SKM-1 (cell line): ENCODE data around the gene SLC29A1.
A peak's percentile ranks its signal among the peaks of the same experiment; 100 is the strongest.

Experiments used
- DNase-seq: peaks from one replicate; lab custom pipeline; 2025; ENCODE audit not compliant: unreplicated experiment; lab: John Stamatoyannopoulos, UW

The SLC29A1 gene

GRCh38 chr6:44264154-44265006, 41.0 kb downstream of the SLC29A1 start:
- DNase-seq: peak; percentile 77

DNA sequence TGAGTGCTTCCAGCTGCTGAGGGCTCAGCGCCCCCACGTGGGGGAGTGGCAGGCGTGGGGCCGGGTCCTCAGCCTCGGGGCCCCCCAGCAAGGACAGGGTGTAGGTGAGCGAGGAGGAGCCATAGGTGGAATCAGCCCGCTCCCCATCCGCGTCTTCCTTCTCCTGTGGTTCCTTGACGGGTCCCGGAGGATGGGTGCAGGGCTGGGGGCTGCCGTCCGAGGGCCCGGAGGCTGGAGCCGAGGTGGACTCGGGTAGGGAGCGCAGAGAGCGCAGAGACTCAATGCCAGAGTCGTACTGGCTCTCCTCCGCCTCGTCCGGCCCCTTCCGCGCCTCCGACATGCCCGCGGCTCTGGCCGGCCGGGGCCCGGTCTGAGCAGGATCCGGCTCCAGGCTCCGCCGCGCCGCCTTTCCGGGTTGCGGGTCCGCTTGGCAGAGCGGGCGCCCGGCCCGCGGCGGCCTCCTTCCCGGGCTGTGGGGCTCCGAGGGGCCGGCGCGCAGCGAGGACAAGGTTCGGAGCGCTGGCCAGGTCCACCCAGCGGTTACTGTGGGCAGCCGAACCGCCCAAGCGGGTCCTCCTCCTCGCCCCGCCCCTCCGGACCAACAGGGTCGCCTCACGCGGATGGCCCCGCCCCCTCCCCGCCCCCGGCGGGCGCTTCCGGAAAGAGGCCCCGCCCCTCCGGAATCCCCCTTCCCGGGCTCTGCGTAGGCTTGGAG, 41.8 kb downstream of the SLC29A1 start, which contains the start of gene NFKBIE:
TSS of gene NFKBIE (minus strand) at position 545 of the 715 bp plus-strand sequence. CDS start at position 340, 205 bp downstream.
- peak; percentile 45 for DNase-seq

- DNase-seq: no peak
Measured at GRCh38 chr6:44265722-44266233, 42.4 kb downstream of the SLC29A1 start.

- DNase-seq: no peak
Measured at GRCh38 chr6:44266347-44266746, 43.0 kb downstream of the SLC29A1 start.

DNA sequence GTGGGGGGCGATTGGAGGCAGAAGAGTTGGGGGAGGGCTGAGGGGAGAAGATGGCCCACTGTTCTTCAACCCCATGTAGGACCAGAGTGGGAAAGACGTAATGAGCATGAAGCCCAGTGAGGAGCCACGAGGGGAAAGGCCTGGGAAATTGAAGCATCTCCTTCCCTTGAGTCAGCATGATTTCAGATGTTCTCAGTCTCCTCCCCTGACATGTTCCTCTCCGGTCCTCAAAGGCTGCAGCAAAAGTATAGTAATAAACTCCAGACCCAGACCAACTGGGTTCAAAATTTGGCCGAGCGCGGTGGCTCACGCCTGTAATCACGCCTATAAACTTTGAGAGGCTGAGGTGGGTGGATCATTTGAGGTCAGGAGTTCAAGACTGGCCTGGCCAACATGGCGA, 43.9 kb downstream of the SLC29A1 start:
- DNase-seq: no peak

- peak; percentile 21 for DNase-seq
Measured at GRCh38 chr6:44268095-44268628, 44.8 kb downstream of the SLC29A1 start.

DNA sequence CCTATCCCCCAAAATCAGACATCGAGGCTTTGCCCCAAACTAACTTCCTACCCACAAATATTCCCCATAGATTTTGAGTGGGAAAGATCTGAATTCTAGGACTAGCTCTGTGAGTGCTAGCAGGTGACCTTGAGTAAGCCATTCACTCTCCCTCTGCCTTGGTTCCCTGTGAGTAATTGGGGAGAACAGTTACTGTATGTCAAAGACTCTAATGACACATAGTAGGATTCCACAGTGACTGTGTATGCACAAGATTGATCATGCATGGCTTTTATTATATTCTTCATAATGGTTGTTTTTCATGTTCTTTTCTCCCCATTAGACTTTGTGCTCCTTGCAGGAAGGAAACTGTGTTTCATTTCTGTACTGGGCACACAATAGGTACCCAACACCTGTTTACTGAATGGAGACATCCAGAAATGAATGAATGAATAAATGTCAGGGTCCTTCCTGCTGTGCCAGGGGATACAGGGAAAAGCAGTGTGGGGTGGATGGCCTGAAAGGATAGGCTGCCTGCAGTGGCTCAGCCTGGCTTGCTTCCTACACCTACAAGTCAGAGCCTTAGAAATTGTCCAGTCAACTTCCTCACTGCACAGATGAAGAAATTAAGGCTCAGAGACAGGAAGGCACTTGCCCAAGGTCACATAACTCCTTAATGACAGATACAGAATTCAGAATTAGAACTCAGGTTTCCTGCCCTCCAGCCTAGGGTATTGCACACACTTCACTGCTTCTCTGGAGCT, 46.0 kb downstream of the SLC29A1 start:
- no peak for DNase-seq

- no peak for DNase-seq
Measured at GRCh38 chr6:44269921-44270525, 46.6 kb downstream of the SLC29A1 start, which contains the start of gene TMEM151B. Gene TMEM151B (plus strand): TSS chr6:44270450. CDS start chr6:44270743, 293 bp downstream.

- no peak for DNase-seq
Measured at GRCh38 chr6:44270526-44271405, 47.4 kb downstream of the SLC29A1 start.

- no peak for DNase-seq
Measured at GRCh38 chr6:44271406-44271723, 48.0 kb downstream of the SLC29A1 start.

DNA sequence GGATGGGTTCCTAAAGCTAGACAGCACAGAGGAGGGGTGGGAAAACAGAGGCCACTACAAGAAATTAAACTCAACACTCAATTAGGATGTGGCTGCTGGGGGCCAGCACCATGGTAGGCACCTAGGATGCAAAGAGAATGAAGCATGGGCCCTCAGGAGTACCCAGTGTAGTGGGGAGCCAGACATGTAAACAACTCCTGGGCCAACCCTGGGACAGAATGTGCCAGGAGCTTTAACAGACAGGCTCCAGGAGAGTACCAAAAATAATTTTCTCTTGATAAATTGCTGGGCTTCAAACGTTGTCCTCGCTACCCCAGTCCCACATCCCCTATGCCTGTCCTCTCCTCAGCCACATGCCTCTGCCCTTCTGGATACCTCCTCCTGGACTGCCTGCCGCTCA, 48.5 kb downstream of the SLC29A1 start:
- no peak for DNase-seq

GRCh38 chr6:44272529-44272928, 49.1 kb downstream of the SLC29A1 start:
- no peak for DNase-seq

- no peak for DNase-seq
Measured at GRCh38 chr6:44272999-44273566, 49.7 kb downstream of the SLC29A1 start.

GRCh38 chr6:44273617-44274016, 50.2 kb downstream of the SLC29A1 start:
- no peak for DNase-seq

GRCh38 chr6:44275271-44275748, 51.9 kb downstream of the SLC29A1 start:
- DNase-seq: no peak

DNA sequence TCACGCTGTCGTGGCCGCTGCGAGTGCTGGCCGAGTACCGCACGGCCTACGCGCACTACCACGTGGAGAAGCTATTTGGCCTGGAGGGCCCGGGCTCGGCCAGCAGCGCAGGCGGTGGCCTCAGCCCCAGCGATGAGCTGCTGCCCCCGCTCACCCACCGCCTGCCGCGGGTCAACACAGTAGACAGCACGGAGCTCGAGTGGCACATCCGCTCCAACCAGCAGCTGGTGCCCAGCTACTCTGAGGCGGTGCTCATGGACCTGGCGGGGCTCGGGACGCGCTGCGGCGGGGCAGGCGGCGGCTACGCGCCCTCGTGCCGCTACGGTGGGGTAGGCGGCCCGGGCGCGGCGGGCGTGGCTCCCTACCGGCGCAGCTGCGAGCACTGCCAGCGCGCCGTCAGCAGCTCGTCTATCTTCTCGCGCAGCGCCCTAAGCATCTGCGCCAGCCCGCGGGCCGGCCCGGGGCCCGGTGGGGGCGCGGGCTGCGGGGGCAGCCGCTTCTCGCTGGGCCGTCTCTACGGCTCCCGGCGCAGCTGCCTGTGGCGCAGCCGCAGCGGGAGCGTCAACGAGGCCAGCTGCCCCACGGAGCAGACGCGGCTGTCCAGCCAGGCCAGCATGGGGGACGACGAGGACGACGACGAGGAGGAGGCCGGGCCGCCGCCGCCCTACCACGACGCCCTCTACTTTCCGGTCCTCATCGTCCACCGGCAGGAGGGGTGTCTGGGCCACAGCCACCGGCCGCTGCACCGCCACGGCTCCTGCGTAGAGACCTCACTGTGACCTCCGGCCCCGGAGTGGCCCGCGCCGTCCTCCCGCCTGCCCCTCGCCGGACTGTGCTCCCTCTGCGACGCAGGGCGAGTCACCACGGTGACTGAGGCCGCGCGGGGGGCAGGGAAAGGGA, 52.6 kb downstream of the SLC29A1 start:
- no peak for DNase-seq

GRCh38 chr6:44276667-44277640, 53.6 kb downstream of the SLC29A1 start:
- DNase-seq: no peak
